Astrocyte (in vitro differentiated cells and primary cell): Measurements from ENCODE around the gene NCAPG2. TPM values are rescaled to one million over a fixed set of nuclear protein-coding genes. Genes with fewer than 3 reads are reported as not detected.
A peak's percentile ranks its signal among the peaks of the same experiment; 100 is the strongest.

Source experiments
- DNase-seq: peaks from one replicate; pipeline ENCODE4 v3.0.0-alpha.2; 2010; ENCODE audit warnings: low read depth
- FAIRE-seq: peaks from 2 replicates; lab custom pipeline; 2011; peaks lifted over from hg19 to GRCh38; lab: Jason Lieb, UNC
- H2AFZ ChIP-seq: 2 replicates; pipeline ENCODE4 v1.6.0; 2012; ENCODE audit warnings: low read depth, low read length, inconsistent platforms
- H3K27ac ChIP-seq: 2 replicates; pipeline ENCODE4 v1.5.1; 2011; ENCODE audit warnings: low read depth, low read length, inconsistent platforms
- H3K27me3 ChIP-seq: 2 replicates; pipeline ENCODE4 v1.6.0; 2011; ENCODE audit warnings: low read length, inconsistent platforms; ENCODE audit not compliant: insufficient read depth
- H3K36me3 ChIP-seq: 2 replicates; pipeline ENCODE4 v1.5.1; 2011; ENCODE audit warnings: low read length, inconsistent platforms; ENCODE audit not compliant: insufficient read depth
- H3K4me1 ChIP-seq: 2 replicates; pipeline ENCODE4 v1.5.1; 2011; ENCODE audit warnings: low read length, inconsistent platforms; ENCODE audit not compliant: insufficient read depth
- H3K4me2 ChIP-seq: 2 replicates; pipeline ENCODE4 v1.6.0; 2012; ENCODE audit warnings: low read length, inconsistent platforms
- H3K4me3 ChIP-seq: 2 replicates; pipeline ENCODE4 v1.5.1; 2011; ENCODE audit warnings: low read depth, mild to moderate bottlenecking, low read length, inconsistent platforms; ENCODE audit not compliant: insufficient read depth
- H3K79me2 ChIP-seq: 2 replicates; pipeline ENCODE4 v1.6.0; 2012; ENCODE audit warnings: mild to moderate bottlenecking, low read length, inconsistent platforms; ENCODE audit not compliant: insufficient read depth
- H3K9ac ChIP-seq: 2 replicates; pipeline ENCODE4 v1.6.0; 2012; ENCODE audit warnings: mild to moderate bottlenecking, low read length, inconsistent platforms
- H3K9me3 ChIP-seq: 2 replicates; pipeline ENCODE4 v1.5.1; 2012; ENCODE audit warnings: low read depth, mild to moderate bottlenecking, low read length, inconsistent platforms; ENCODE audit not compliant: insufficient read depth
- H4K20me1 ChIP-seq: 2 replicates; pipeline ENCODE4 v1.6.0; 2012; ENCODE audit warnings: low read length, inconsistent platforms; ENCODE audit not compliant: insufficient read depth
- H3K27ac Mint-ChIP-seq: one replicate; pipeline ENCODE4 v1.8.0; 2021; ENCODE audit warnings: mild to moderate bottlenecking, mixed read lengths; ENCODE audit not compliant: unreplicated experiment
- H3K27me3 Mint-ChIP-seq: one replicate; pipeline ENCODE4 v1.8.0; 2021; ENCODE audit warnings: low read depth, mixed read lengths; ENCODE audit not compliant: unreplicated experiment
- H3K36me3 Mint-ChIP-seq: one replicate; pipeline ENCODE4 v1.8.0; 2021; ENCODE audit warnings: low read depth, mixed read lengths; ENCODE audit not compliant: unreplicated experiment
- H3K4me1 Mint-ChIP-seq: one replicate; pipeline ENCODE4 v1.8.0; 2021; ENCODE audit warnings: low read depth, mixed read lengths; ENCODE audit not compliant: unreplicated experiment
- H3K4me3 Mint-ChIP-seq: one replicate; pipeline ENCODE4 v1.8.0; 2021; ENCODE audit warnings: mild to moderate bottlenecking, moderate library complexity, mixed read lengths; ENCODE audit not compliant: unreplicated experiment
- H3K9me3 Mint-ChIP-seq: one replicate; pipeline ENCODE4 v1.8.0; 2021; ENCODE audit warnings: mild to moderate bottlenecking, mixed read lengths; ENCODE audit not compliant: unreplicated experiment
- CTCF ChIP-seq: IDR thresholded peaks from 2 replicates; pipeline ENCODE4 v1.5.1; 2011; ENCODE audit warnings: low read depth, mild to moderate bottlenecking, inconsistent platforms, low read length, moderate library complexity; ENCODE audit not compliant: insufficient read depth
- EZH2 ChIP-seq: IDR thresholded peaks from 2 replicates; pipeline ENCODE4 v1.6.1; 2012; ENCODE audit warnings: mild to moderate bottlenecking, low read length, inconsistent platforms; ENCODE audit not compliant: insufficient read depth
- total RNA-seq: library from RNA; stranded (reverse); gene quantifications from 2 replicates; pipeline ENCODE4 v1.2.1, GENCODE V29; 2021

The NCAPG2 gene
- total RNA-seq, 1 donor from 2014 or later: 9.6 TPM

GRCh38 chr7:158737064-158737695 lies 32.6 kb upstream of the NCAPG2 start:
- Histone ChIP-seq H3K4me3 (no peak overlapping the region), H4K20me1 (no peaks in the 10 kb centered on the region), H3K27ac (no peak overlapping the region), H3K79me2 (peaks cover 3% of the 10 kb centered on the region), H3K4me2 (no peak overlapping the region), H3K36me3 (peaks cover 31% of the 10 kb centered on the region), H2AFZ (no peak overlapping the region), H3K27me3 (no peaks in the 10 kb centered on the region), H3K4me1 (peaks cover 23% of the 10 kb centered on the region), H3K9ac (no peak overlapping the region), H3K9me3 (no peaks in the 10 kb centered on the region)
- TF ChIP-seq EZH2: no peak
- TF ChIP-seq CTCF: no peak
- H3K4me1 Mint-ChIP-seq: peaks cover 34% of the 10 kb centered on the region
- H3K36me3 Mint-ChIP-seq: peaks cover 17% of the 10 kb centered on the region
- peak overlapping the region; percentile 64 for H3K4me3 Mint-ChIP-seq
- FAIRE-seq: no peak
- no peak for DNase-seq
- no peak overlapping the region for H3K27ac Mint-ChIP-seq
- H3K9me3 Mint-ChIP-seq: no peaks in the 10 kb centered on the region
- no peaks in the 10 kb centered on the region for H3K27me3 Mint-ChIP-seq

- Histone ChIP-seq H3K9ac (no peak overlapping the region), H3K9me3 (no peaks in the 10 kb centered on the region), H3K4me2 (no peak overlapping the region), H3K4me3 (no peak overlapping the region), H2AFZ (no peak overlapping the region), H3K36me3 (peaks cover 31% of the 10 kb centered on the region), H3K79me2 (peaks cover 3% of the 10 kb centered on the region), H3K4me1 (peaks cover 16% of the 10 kb centered on the region), H4K20me1 (no peaks in the 10 kb centered on the region), H3K27me3 (no peaks in the 10 kb centered on the region), H3K27ac (no peak overlapping the region)
- FAIRE-seq (no peak), DNase-seq (no peak)
- Mint-ChIP-seq H3K27ac (peak overlapping the region; percentile 49), H3K9me3 (no peaks in the 10 kb centered on the region), H3K4me1 (peaks cover 27% of the 10 kb centered on the region), H3K36me3 (peaks cover 14% of the 10 kb centered on the region), H3K4me3 (no peak overlapping the region), H3K27me3 (no peaks in the 10 kb centered on the region)
- TF ChIP-seq CTCF: no peak
- no peak for TF ChIP-seq EZH2
These were observed 31.3 kb upstream of the NCAPG2 start for GRCh38 chr7:158735935-158736334.

GRCh38 chr7:158734861-158735260 lies 30.3 kb upstream of the NCAPG2 start:
- H3K27me3 ChIP-seq: no peaks in the 10 kb centered on the region
- no peaks in the 10 kb centered on the region for H3K9me3 ChIP-seq
- H3K79me2 ChIP-seq: peaks cover 3% of the 10 kb centered on the region
- peaks cover 5% of the 10 kb centered on the region for H3K4me1 ChIP-seq
- Mint-ChIP-seq H3K4me3 (no peak overlapping the region), H3K36me3 (peaks cover 16% of the 10 kb centered on the region), H3K4me1 (peaks cover 17% of the 10 kb centered on the region), H3K27me3 (no peaks in the 10 kb centered on the region), H3K27ac (peak overlapping the region; percentile 72), H3K9me3 (no peaks in the 10 kb centered on the region)
- FAIRE-seq: no peak
- peaks cover 35% of the 10 kb centered on the region for H3K36me3 ChIP-seq
- TF ChIP-seq CTCF (no peak), EZH2 (no peak)
- H3K27ac ChIP-seq: no peak overlapping the region
- no peak overlapping the region for H2AFZ ChIP-seq
- no peak overlapping the region for H3K4me2 ChIP-seq
- no peak overlapping the region for H3K4me3 ChIP-seq
- DNase-seq: peak; percentile 73
- no peaks in the 10 kb centered on the region for H4K20me1 ChIP-seq
- no peak overlapping the region for H3K9ac ChIP-seq
